NCI-H2107 treated with DMSO at 0.1 percent for 48 hours (cell line): Measurements from ENCODE around the gene BOLA3.
"Not testable (repeated sequence)": the region's sequence is repeated elsewhere in the genome, so short reads cannot be mapped to it uniquely, and the experiment has no call there.

ENCODE experiments used
- DNase-seq: peaks from one replicate; lab custom pipeline; 2025; ENCODE audit not compliant: unreplicated experiment; lab: John Stamatoyannopoulos, UW

Gene BOLA3

GRCh38 chr2:74149570-74150319 is 2.0 kb upstream of the BOLA3 start:
- DNase-seq, result no peak

DNA sequence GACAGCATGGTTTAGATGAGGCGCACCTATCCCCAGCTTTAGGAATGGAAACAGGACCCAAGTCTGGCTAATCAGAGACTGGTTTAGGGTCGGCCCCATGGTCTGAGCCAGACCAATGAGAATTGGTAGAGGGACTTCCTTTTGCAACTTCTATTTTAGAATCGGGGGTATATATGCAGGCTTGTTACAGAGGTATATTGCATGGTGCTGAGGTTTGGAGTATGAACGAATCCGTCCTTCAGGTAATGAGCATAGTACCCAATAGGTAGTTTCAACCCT is 1.5 kb upstream of the BOLA3 start:
- no peak for DNase-seq

DNA sequence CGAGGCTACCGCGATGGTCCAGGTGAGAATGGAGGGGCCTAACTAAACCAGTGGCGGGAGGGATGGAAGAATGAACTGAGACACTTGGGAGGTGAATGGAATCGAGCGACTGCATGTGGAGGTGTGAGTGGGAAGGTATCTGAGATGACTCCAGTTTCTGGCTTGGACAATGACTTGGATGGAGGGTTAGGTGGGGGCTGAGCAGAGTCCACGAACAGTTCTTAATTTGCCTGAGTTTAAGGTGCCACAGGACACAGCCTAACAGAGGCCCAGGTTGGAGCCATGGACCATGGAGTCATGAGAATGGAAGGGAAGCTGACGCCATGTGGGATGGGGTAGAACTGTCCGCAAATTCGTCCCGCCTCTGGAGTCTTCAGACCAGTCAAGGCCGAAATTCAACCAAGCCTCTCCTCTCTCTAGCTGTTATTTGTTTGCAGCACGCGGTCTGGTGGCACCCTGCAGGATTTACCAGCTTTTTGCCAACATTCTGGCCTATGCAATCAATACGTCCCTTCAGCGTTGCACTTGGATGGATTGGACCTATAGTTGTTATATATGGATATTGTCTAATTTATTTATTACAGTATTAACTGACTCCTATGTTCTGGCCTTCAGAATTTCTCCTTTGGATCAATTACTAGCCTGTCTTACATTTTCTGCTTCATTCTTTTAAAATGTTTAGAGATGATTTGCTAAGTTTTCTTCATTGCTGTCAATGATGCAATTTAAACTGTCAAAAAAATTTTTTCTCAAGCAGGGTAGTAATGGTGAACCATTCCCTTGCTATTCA is 940 bp upstream of the BOLA3 start:
- no peak for DNase-seq

- DNase-seq, result no peak
Observed at GRCh38 chr2:74146929-74147726, 584 bp downstream of the BOLA3 start.

- no peak for DNase-seq
Observed at GRCh38 chr2:74142340-74142739, 5.4 kb downstream of the BOLA3 start.

- no peak for DNase-seq
Observed at GRCh38 chr2:74138600-74139323, 8.9 kb downstream of the BOLA3 start.

GRCh38 chr2:74137651-74138599 is 9.8 kb downstream of the BOLA3 start:
- no peak for DNase-seq

GRCh38 chr2:74131901-74132300 is 15.8 kb downstream of the BOLA3 start:
- no peak for DNase-seq

GRCh38 chr2:74130211-74130995 is 17.3 kb downstream of the BOLA3 start:
- no peak for DNase-seq

DNA sequence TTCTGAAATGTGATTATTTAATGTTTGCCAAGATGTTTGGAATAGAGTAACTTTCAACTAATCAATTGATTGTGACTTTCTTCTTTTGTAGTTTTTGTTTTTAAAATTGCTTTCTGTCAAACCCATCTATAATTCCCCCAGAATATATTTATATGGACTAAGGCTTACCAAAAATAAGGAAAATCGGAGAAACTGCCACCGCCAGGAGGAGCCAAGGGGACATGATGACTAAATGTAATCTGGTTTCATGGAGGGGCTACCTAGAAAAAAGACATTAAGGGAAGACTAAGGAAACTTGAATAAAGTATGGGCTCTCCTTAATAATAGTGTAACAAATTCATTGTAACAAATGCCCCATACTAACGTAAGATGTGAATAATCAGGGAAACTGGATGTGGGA is 19.5 kb downstream of the BOLA3 start:
- no peak for DNase-seq

- DNase-seq, result not testable (repeated sequence)
Observed at GRCh38 chr2:74123955-74124354, 23.8 kb downstream of the BOLA3 start.

DNA sequence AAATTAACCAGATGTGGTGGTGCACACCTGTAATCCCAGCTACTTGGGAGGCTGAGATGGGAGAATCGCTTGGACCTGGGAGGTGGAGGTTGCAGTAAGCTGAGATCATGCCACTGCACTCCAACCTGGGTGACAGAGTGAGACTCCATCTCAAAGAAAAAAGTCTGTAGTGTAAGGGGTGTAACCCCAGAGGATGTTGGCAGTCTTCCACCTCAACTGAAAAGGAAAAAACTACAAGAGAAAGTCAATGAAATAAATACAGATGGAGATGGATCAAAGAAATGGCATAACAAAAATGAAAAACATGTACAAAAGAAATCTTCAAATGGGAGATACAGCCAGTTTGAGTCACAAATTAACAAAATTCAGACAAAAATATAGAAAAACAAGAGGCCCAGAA is 25.9 kb downstream of the BOLA3 start:
- DNase-seq, result not testable (repeated sequence)

GRCh38 chr2:74119912-74120825 is 27.5 kb downstream of the BOLA3 start:
- DNase-seq, result peak; percentile 69

DNA sequence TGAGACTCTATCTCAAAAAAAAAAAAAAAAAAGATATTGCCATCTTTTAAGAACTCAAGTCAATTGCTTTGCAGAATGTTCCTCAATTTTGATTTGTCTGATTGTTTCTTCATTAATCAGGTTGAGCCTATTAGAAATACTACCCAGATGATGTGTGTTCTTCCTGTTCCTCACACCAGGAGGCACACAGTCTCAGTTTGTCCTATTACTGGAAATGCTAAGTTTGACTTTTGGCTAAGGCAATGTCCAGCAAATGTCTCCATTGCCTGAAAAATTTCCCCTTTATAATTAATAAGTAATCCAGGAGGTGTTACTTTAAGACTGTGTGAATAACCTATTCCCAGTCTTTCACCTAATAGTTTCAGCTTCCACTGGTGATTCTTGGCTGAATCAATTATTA is 28.4 kb downstream of the BOLA3 start:
- DNase-seq, result no peak

GRCh38 chr2:74111380-74111779 is 36.3 kb downstream of the BOLA3 start:
- no peak for DNase-seq

DNA sequence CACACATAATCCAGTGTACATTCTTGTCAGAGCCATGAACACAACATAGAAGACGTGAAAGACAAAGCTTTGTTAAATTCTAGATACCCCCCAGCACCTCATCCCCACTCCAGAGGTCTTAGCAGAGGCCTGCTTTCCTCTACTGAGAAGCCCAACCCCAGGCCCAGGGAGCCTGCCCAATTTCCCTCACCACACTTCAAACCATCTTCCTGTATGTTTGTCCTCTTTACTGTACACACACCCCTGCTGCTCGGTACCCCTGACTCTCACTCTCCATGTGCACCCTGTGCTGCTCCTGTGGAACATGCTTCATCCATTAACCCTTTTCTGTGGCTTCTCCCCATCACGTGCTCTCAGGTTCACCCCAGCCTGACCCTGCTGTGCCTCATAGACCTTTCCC is 37.2 kb downstream of the BOLA3 start:
- no peak for DNase-seq

DNA sequence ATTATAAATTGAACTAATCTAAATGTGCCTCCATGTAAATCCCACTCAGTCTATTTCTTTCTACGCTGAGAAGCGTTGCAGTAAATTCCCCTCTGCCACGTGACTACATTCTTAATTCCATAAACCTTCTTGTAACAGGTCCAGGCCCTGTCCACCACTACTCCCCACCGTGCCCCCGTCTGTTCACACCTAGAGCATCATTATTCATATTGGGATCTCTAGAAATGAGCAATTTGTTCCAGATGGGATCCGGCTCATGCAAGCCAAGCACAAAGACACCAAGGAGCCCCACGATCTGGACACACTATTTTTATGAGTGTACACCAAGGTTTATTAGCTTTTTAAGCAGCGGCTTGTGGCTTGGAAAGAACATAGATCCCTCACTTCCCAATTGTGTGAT is 38.2 kb downstream of the BOLA3 start:
- DNase-seq, result no peak

DNA sequence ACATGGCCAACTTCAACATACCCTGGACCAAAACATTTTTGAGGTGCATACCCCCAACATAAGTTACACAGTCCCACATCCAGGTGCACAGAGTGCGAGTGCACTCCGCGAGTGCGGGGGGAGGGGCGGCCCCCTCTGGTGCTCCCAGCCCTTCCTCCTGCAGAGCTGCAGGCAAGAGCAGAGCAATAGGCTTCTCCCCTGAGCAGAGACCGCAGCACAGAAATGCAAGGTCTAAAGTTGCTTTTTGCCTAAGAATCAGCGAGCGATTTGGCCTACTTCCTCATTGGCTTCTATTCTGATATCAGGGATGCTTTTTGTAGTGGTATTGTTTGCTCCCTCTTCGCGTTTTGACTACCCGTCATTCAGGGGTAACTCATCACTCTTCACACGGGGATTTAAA is 40.6 kb downstream of the BOLA3 start:
- no peak for DNase-seq
